ENCODE measurements around the gene L2HGDH.

- TF ChIP-seq CTCF (IDR thresholded peaks at IDR 0.05 in 2 of 3, conservative IDR thresholded peaks at IDR 0.05 in 1 of 3; ENCODE audit: control insufficient read depth in 2 of 3, extremely low read depth in 1 of 3, insufficient read depth in 1 of 3, low read depth in 3 of 3, low read length in 3 of 3): no peak
- TF ChIP-seq PRDM15 (CRISPR knock-in tag; IDR thresholded peaks at IDR 0.05): no peak
- TF ChIP-seq HDAC6 (IDR thresholded peaks at IDR 0.05; ENCODE audit: unreplicated experiment): no peak
- no peak for TF ChIP-seq SUPT20H (IDR thresholded peaks at IDR 0.05; ENCODE audit: borderline replicate concordance, control insufficient read depth, low read depth, low read length)
- TF ChIP-seq MTA3 (IDR thresholded peaks at IDR 0.05; ENCODE audit: borderline replicate concordance, low read length): no peak
- no peak for TF ChIP-seq POLR2A (IDR thresholded peaks at IDR 0.05; ENCODE audit: low read depth, low read length)
- no peak for TF ChIP-seq CBX3 (IDR thresholded peaks at IDR 0.05; ENCODE audit: borderline replicate concordance, low read depth)
- no peak for TF ChIP-seq EZH2 (IDR thresholded peaks at IDR 0.05; ENCODE audit: borderline replicate concordance, control insufficient read depth, low read depth, low read length)
- no peak for TF ChIP-seq USF2 (IDR thresholded peaks at IDR 0.05; ENCODE audit: borderline replicate concordance, low read depth, low read length)
- no peak for TF ChIP-seq RCOR1 (conservative IDR thresholded peaks at IDR 0.05; ENCODE audit: low read depth, low read length)
- TF ChIP-seq NFIC (IDR thresholded peaks at IDR 0.05; ENCODE audit: low read depth, low read length): no peak
- TF ChIP-seq MYC (IDR thresholded peaks at IDR 0.05; ENCODE audit: insufficient read depth, insufficient read length, insufficient replicate concordance, low read length, severe bottlenecking): no peak
Measured at GRCh38 chr14:50354527-50354926, 42.5 kb upstream of the L2HGDH start.
